NCI-H446 (cell line): ENCODE results near the gene ABCB8.
"Not testable (repeated sequence)": the region's sequence is repeated elsewhere in the genome, so short reads cannot be mapped to it uniquely, and the experiment has no call there.

Experiments used
- DNase-seq, 2 experiments: peaks; one replicate each; lab custom pipeline; 2025; lab: John Stamatoyannopoulos, UW

ABCB8 gene

DNA sequence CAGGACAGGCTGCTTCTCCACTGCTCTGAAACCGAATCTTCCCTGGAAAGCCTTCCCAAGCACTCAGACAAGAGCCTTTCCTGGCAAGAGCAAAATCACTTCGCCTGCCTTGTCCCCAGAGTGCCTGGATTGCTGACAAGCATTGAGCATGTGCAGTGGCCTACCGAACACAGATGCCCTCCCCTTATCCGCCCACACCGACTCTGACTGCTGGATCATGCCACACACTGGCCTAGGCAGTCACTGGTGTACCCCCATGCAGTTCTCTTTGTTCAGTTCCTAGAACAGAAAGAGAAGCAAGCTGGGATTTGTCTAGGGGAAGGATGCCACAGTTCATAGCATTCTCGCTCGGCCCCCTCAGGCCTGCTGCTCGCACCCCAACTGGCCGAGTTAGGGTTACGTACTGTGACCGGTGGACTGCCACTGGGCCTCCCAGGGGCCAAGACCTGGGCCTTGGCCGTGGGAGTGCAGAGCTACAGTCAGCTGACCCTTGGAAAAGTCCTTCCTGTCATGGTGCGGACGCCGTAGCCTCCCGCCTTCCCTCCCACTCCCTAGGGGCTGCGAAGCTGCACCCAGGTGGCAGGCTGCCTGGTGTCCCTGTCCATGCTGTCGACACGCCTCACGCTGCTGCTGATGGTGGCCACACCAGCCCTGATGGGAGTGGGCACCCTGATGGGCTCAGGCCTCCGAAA, 6.9 kb downstream of the ABCB8 start:
- DNase-seq, result no peak

DNA sequence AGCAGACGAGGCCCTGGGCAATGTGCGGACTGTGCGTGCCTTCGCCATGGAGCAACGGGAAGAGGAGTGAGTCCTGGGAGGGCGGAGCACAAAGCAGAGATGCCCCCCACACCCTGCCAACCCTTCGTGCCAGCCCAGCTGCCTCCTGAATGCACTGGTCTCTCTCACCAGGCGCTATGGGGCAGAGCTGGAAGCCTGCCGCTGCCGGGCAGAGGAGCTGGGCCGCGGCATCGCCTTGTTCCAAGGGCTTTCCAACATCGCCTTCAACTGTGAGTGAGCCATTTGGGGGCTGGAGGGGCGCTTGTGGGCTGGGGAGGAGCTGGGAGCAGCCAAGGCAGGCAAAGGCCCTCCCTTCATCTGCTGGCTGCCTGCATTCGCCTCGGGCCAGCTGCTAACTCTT, 7.7 kb downstream of the ABCB8 start:
- no peak for DNase-seq

DNA sequence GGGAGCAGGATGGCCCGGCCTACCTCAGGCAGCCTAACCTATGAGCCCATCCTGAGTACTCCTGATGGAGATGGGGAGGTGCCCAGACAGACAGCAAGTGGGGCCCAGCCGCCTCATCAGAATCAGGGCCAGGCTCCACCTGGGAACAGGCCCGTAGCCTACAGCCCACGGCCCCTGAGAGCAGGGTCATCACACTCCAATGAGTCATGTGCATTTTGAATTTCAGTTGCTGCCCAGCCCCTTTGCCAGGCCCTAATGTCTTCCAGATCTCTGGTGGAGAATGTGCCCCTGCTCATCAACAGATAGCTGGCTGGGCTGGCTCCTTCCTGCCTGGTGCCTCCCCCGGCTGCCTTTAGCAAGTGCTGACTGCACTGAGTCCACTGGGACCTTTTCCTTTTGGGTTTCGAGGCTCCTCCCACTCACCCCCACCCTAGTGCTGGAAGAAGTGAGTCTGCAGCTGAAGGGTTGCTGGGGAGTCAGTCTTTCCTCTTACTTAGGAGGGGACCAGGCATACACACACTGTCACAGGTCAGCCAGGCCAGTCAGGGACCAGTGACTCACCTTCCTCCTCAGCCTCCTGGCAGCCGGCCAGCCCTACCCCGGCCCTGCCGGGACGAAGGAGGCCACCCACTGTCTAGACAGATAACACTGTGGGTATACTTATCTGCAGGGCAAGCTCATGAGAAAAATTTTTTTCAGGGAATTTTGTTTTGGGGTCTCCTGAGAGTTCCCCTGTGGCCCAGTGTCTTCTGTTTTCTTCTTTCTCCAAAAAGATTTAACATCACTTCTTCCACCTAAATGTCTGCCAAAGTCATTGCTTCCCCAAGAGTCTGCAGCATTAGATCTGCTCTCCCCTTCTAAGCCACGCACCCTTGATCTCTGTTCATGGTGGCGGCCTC, 10.9 kb downstream of the ABCB8 start:
- no peak for DNase-seq

DNA sequence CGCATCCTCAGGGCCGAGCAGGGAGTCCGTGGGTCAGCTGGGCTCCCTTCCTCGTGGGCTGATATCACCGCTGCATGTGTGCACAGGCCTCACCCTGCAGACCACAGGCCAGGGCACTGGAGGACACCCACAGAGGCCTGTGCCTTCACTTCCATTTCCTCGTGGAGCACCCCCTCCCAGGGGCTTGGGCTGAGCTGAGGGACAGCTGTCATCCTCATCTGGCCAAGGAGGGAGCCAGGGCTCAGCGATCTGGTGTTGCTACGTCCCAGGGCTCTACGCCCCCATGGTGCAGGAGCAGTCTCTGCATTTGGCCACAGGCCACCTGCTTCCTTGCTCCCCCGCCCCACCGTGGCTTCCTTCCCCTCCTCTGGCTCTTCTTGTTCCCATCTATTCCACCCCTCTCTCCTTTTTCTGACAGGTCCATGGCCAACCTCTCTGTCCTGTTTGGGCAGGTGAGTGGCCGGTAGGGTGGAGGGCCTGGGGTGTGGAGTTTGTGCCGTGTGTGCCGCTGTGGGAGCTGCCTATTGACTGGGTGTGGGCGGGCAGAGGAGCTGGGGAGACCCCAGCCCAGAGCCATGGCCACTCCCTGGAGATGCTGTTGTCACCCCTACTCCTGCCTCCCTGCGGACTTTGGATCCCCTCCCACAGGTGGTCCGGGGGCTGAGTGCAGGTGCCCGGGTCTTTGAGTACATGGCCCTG, 11.7 kb downstream of the ABCB8 start:
- no peak for DNase-seq

DNA sequence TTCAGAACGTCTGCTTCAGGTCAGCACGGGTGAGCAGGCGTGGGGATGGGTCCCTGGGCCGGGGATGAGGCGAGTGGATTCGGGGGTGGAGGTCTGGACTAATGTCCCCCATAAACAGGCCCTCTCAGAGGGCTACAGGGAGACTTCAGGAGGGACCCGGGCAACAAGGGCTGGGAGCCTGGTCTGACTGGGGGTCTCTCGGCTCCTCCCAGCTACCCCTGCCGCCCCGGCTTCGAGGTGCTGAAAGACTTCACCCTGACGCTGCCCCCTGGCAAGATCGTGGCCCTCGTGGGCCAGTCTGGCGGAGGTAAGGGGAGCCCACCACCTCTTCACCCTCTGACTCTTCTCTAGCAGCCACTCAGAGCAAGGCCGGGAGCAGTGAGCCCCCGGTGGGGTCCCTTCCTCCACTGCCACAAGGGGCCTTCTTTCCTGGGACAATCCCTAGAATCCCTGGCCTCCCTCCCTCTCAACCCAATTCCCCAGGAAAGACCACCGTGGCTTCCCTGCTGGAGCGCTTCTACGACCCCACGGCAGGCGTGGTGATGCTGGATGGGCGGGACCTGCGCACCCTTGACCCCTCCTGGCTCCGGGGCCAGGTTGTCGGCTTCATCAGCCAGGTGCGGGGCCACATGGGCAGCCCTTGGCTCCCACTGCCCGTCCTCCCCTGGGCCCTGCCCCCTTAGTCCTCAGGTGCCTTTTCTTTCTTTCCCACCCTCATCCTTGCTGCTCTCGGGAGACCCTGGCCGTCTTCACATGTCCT, 12.5 kb downstream of the ABCB8 start:
- no peak for DNase-seq

DNA sequence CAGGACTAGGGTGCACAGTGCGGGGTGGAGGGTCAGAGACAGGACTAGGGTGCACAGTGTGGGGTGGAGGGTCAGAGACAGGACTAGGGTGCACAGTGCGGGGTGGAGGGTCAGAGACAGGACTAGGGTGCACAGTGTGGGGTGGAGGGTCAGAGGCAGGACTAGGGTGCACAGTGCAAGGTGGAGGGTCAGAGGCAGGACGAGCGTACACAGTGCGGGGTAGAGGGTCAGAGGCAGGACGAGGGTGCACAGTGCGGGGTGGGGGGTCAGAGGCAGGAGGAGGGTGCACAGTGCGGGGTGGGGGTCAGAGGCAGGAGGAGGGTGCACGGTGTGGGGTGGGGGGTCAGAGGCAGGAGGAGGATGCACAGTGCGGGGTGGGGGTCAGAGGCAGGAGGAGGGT, 15.2 kb downstream of the ABCB8 start:
- DNase-seq, result not testable (repeated sequence)

DNA sequence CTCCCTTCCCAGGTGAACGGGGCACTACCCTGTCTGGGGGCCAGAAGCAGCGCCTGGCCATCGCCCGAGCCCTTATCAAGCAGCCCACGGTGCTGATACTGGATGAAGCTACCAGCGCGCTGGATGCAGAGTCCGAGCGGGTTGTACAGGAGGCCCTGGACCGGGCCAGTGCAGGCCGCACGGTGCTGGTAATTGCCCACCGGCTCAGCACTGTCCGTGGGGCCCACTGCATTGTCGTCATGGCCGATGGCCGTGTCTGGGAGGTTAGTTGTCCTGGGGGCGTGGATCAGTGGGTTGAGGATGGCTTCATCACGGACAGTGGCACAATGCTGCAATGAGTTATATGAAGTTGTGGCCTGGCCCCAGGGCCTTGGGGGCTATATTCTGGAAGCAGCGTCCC, 15.7 kb downstream of the ABCB8 start:
- DNase-seq, result no peak

DNA sequence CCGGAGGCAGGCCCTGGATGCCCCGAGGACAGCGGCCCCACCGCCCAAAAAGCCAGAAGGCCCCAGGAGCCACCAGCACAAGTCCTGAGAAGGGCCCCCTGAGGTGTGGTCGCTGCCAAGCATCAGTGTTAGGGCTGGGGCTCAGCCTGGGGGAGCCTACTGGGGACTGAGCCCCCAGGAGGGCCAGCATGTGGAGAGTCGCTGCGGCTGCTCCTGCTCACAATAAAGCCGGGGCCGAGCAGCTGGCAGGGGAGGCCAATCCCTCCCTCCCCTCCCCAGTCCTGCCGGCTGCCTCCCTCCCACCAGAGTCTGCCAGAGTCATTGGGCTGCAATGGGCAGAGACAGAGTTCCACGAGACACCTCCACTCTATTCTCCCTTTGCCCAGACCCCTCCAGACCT, 17.0 kb downstream of the ABCB8 start:
- no peak for DNase-seq

DNA sequence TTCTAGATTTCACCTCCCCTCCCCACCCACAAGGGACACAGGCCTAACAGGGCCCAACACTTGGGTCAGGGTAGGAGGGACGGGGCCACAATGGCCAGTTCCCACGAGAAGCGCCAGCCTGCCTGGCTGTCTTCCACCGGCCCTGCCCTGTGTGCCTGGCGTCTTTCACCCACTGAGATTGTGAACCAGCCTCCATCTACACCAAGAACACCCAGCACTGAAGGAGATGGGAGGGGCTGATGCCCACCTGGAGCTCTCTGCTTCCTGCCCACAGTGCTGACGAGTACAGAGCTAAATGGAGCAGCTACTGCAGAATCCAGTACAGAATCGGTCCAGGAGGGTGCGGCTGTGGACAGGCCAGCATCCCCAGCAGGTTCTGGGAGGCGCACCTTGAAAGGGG, 17.7 kb downstream of the ABCB8 start:
- no peak for DNase-seq

DNA sequence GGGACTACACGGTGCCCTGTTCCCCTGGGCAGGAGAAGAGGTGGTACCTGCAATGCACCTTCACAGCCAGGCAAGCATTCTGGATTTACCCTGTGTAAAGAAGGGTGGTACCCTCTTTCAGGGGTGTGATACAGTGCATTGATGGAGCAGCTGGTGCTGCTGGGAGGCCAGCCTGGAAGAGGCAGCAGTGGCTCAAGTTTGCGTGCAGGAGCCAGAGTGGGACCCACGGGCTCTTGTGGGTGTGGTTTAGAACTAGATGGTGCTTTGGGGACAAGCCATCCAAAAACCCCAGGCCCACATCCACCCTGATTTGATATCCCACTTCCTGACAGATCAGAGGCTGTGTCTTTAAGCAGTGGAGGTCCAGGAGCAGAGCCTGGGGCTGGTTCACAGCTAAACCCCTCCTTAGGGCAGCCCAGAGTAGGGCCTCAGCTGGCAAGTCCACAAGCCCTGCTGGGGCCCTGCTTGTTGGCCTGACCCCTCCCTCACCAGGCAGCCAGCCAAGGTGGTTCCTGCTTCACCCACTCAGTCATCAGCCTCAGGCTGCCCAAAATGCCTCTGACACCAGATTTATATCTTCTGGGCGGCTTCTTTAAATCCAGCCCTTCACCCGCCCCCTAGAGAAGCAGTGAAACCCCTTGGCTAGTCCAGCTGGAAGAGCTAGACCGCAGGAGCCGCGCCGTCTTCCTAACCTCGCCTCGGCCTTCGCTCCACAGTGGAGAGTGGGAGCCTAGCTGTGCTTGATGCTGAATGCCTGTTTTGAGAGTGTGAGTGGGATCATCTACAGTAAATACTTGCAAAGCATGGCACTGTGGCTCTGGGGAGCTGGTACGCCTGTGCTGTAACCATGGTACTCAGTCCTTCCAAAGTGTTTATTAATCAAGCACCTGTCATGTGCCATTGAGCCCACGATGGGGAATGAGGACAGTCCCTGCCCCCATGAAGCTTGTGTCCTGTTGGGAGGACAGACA, 18.6 kb downstream of the ABCB8 start:
- peak; percentile 35 to 49 for DNase-seq

DNA sequence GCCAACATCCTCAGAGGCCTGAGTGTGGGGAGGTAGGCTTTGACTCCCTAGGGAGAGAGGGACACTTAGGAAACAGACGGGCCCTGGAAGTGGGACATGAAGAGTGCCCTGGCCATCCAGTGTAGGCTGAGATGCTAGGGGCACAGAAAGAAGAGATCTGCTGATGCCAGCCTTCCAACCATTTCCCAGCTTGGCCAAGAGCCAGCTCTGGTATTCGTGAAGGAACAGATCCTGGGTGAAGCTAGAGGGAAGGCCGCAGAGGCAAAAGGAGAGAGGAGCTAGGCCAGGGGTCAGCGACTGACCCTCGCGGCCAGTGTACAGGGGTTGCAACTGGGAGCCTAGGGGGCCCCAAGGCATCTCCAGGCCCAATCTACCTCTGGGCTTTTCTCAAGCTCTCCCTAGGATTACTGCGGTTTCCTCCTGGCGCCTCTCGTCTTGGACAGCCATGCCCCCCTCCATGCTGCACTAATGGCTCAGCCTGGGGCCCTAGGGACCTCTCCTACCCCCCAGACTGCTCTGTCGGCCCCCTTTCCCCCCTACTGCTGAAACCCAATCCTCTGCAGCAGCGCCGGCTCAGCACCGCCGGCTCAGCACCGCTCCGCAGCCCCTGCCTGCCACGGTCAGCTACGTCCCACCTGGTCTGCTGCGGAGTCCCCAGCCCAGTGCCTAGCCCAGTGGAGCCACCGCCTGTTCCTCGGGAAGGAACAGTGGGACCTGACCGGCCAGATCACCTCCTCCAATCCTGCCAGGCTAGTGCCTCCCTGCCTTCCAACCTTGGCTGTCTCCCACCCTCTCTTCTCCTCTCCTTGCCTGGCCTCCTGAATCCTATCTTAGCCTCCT, 19.9 kb downstream of the ABCB8 start, which contains the start of gene ASIC3:
Gene ASIC3 (plus strand): TSS at position 556 of the 840 bp plus-strand sequence. CDS start 355 bp downstream, outside the sequence.
- DNase-seq, result no peak

DNA sequence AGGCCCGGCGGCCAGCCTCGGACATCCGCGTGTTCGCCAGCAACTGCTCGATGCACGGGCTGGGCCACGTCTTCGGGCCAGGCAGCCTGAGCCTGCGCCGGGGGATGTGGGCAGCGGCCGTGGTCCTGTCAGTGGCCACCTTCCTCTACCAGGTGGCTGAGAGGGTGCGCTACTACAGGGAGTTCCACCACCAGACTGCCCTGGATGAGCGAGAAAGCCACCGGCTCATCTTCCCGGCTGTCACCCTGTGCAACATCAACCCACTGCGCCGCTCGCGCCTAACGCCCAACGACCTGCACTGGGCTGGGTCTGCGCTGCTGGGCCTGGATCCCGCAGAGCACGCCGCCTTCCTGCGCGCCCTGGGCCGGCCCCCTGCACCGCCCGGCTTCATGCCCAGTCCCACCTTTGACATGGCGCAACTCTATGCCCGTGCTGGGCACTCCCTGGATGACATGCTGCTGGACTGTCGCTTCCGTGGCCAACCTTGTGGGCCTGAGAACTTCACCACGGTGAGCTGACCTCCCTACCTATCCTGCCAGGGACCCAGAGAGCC, 20.7 kb downstream of the ABCB8 start:
- DNase-seq, result no peak

DNA sequence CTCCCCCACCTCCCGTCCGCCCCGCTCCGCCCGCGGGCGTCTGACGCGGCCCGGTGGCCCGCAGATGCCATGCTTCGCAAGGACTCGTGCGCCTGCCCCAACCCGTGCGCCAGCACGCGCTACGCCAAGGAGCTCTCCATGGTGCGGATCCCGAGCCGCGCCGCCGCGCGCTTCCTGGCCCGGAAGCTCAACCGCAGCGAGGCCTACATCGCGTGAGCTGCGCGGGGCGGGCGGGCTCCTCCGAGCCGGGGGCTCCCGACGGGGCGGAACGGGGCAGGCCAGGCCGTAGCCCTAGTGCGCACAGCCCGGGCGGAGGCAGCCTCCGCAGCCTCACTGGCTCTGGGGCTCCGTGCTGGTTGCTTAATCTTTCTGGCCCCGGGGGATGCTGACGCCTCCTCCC, 22.9 kb downstream of the ABCB8 start:
- no peak for DNase-seq

DNA sequence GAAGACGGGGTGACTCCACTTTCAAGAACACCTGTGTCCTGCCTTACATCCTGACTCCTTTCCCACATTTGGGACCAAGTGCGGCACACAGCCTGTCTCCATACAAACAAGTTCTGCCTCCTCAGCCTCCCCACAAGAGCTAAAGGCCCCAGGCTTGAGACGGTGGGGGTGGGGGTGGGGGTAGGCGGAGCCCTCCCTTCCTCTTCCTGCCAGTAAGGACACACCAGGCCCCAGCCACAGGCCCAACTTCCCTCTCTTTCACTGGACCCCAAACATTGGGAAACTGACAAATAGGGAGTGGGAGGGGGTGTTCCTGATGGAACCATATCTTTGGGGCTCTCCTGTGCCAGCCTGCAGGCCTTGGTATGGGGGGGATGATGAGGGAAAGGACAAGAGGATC, 24.8 kb downstream of the ABCB8 start:
- no peak for DNase-seq

DNA sequence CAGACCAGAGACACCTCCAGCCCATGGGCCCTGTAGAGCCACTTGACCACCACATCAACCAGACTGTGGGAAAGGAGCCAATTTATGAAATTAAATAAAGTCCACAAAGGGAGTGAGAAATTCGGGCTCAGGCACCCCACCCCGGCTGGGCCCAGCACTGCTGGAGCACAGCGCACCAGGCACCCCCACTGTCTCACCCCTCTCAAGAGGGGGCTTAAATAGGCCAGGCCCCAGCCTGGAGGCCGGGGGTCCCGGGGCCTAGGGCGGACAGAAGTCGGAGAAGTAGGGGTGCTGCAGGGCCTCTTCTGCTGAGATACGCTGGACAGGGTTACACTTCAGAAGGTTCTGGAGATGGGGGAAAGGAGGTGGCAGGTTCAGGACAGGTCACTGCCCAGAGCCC, 25.5 kb downstream of the ABCB8 start:
- DNase-seq, result no peak

DNA sequence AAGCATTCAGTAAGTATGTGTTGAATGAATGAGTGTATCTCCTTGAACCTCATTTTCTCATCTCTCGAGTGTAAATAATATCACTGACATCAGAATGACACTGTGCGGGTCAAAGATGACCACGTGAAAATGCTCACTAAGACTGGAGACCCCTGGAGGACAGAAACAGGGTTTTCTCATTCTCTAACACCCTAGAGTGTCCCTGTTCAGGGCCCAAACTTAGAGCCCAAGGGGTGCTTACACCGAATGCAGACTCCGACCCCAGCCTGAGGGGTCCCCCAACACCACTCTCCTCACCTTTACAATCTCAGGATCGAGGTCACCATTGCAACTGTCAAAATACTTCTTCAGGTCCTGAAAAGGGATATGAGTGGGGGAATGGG, 28.0 kb downstream of the ABCB8 start:
- no peak for DNase-seq

DNA sequence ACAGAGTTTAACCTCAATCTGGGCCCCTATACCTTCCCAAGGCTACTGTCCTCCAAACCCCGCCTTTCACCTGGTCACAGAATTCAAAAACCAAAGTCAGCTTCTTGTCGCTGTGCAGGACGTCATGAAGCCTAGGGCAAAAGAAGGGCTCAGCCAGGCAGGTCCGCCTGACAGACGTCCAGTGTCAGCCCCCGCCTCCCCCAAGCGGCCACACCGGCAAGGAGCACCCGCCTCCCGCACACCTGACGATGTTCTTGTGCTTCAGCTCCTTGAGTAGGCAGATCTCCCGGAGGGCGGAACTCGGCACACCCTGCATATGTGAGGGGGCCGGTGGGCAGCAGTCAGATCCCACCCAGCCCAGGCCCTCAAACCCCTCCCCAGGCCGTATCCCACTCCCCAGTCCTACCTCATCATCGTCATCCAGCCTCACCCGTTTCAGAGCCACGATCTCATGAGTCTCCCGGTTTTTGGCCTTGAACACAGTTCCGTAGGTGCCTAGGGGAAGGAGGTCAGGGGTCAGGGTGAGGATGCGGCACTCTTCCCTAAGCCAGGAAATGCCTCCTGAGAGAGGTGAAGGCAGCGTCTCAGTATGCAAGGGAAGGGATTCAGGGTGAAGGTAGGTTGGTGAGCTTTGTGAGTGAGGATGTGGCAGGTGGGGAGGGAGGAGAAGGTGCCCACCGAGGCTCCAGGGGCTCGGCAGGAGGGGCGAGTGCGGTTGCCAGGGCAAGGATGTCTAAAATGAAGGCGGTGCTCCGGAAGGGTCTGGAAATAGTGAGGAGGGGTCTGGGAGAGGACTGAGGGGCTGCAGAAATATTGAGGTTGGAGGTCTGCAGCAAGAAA, 28.6 kb downstream of the ABCB8 start:
- DNase-seq, result no peak

DNA sequence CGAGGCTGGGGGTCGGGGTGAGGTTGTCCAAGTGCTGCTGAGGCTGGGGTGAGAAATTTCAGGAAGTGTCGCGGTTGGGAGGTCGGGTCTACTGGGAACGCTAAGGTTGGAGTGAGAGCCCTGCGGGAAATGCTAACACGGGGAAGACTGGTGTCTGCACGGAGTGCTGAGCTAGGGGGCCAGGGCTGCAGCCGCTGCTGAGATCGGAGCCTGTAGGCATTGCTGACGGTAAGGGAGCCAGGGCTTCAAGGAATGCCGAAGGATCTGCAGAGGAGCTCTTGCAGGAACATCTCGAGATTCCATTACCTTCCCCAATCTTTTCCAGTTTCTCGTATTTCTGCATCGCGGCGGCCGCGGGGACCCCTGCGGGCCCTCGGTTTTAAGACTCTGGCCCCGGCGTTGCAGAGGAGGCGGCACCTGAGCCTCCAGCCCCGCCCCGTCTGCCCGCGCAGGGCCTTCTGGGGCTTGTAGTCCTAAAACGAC, 29.3 kb downstream of the ABCB8 start, which contains the start of gene CDK5:
Gene CDK5 (minus strand): TSS at position 392 of the 483 bp plus-strand sequence. CDS start 49 bp downstream, at position 343.
- no peak for DNase-seq
